ENCODE data around the gene PI16.

DNA sequence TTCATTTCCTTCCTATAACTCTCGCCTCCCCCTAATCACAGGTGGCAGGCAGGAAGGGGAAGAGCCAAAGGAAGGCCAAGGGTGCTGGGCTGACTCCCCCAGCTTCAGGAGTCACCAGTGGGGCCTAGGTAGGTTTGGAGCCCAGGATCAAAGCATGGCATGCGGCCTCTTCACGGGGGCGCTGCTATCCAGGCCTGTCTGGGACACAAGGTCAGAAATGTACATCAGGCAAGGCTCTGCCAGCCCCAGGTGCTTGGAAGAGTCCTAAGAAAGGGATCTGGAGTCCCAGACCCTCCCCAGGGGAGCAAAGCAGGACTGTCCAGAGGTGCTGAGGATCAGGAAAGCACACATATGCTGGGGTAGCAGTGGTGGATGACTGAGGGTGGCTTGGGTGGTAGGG is 10.4 kb downstream of the PI16 start:
- TF ChIP-seq GABPA (IDR thresholded peaks at IDR 0.05 in 1 of 2, conservative IDR thresholded peaks at IDR 0.05 in 1 of 2) = no peak
- TF ChIP-seq CTCF (IDR thresholded peaks at IDR 0.05; ENCODE audit: low read depth, low read length, missing input control) = no peak
- no peak for TF ChIP-seq MAX (IDR thresholded peaks at IDR 0.05)
- TF ChIP-seq TAF1 (conservative IDR thresholded peaks at IDR 0.05) = no peak
- no peak for TF ChIP-seq RAD21 (IDR thresholded peaks at IDR 0.05)
- TF ChIP-seq, protein P1, sequence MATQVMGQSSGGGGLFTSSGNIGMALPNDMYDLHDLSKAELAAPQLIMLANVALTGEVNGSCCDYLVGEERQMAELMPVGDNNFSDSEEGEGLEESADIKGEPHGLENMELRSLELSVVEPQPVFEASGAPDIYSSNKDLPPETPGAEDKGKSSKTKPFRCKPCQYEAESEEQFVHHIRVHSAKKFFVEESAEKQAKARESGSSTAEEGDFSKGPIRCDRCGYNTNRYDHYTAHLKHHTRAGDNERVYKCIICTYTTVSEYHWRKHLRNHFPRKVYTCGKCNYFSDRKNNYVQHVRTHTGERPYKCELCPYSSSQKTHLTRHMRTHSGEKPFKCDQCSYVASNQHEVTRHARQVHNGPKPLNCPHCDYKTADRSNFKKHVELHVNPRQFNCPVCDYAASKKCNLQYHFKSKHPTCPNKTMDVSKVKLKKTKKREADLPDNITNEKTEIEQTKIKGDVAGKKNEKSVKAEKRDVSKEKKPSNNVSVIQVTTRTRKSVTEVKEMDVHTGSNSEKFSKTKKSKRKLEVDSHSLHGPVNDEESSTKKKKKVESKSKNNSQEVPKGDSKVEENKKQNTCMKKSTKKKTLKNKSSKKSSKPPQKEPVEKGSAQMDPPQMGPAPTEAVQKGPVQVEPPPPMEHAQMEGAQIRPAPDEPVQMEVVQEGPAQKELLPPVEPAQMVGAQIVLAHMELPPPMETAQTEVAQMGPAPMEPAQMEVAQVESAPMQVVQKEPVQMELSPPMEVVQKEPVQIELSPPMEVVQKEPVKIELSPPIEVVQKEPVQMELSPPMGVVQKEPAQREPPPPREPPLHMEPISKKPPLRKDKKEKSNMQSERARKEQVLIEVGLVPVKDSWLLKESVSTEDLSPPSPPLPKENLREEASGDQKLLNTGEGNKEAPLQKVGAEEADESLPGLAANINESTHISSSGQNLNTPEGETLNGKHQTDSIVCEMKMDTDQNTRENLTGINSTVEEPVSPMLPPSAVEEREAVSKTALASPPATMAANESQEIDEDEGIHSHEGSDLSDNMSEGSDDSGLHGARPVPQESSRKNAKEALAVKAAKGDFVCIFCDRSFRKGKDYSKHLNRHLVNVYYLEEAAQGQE (IDR thresholded peaks at IDR 0.05) = no peak
